ENCODE results near the gene TP63. TPM values are rescaled to one million over a fixed set of nuclear protein-coding genes. Genes with fewer than 3 reads are reported as not detected.
A peak's percentile ranks its signal among the peaks of the same experiment; 100 is the strongest.

Gene TP63
- total RNA-seq, 1 donor from 2014 or later: 144 TPM

DNA sequence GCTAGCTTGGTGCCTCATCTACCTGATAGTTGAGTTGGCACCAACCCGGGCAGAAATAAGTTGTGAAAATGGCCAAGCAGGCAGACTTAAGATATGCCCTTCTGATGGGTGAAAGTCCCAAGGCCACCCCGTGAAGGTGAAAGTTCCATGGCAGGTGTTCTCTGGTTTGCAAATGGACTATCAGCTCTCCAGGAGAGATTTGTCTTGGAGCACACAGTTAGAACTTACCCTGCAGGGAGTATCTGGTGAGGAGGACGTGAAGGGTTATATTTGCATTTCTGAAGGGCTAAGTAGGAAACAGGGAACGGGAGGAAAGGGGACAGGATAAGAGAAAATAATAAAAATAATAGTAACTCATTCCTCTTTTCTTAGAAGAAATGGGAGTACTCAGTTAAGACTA, 220.5 kb downstream of the TP63 start:
- peaks cover 4% of the 10 kb centered on the region for H3K4me1 ChIP-seq
- TF ChIP-seq POLR2AphosphoS5 (IDR thresholded peaks at IDR 0.05; ENCODE audit: insufficient read depth in 1 of 2, low read depth in 1 of 2): no peak
- no peak for TF ChIP-seq POLR2A (IDR thresholded peaks at IDR 0.05)
- TF ChIP-seq, protein P1, sequence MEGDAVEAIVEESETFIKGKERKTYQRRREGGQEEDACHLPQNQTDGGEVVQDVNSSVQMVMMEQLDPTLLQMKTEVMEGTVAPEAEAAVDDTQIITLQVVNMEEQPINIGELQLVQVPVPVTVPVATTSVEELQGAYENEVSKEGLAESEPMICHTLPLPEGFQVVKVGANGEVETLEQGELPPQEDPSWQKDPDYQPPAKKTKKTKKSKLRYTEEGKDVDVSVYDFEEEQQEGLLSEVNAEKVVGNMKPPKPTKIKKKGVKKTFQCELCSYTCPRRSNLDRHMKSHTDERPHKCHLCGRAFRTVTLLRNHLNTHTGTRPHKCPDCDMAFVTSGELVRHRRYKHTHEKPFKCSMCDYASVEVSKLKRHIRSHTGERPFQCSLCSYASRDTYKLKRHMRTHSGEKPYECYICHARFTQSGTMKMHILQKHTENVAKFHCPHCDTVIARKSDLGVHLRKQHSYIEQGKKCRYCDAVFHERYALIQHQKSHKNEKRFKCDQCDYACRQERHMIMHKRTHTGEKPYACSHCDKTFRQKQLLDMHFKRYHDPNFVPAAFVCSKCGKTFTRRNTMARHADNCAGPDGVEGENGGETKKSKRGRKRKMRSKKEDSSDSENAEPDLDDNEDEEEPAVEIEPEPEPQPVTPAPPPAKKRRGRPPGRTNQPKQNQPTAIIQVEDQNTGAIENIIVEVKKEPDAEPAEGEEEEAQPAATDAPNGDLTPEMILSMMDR (IDR thresholded peaks at IDR 0.05): no peak
- H3K27me3 ChIP-seq: no peaks in the 10 kb centered on the region
- no peaks in the 10 kb centered on the region for H3K36me3 ChIP-seq
- H3K27ac ChIP-seq: no peak overlapping the region
- no peak for DNase-seq (ENCODE audit: extremely low spot score in 2 of 2)
- no peaks in the 10 kb centered on the region for H3K9me3 ChIP-seq
- H3K4me3 ChIP-seq: no peak overlapping the region
- intact Hi-C loops (cut with DNase I): no loop called here

DNA sequence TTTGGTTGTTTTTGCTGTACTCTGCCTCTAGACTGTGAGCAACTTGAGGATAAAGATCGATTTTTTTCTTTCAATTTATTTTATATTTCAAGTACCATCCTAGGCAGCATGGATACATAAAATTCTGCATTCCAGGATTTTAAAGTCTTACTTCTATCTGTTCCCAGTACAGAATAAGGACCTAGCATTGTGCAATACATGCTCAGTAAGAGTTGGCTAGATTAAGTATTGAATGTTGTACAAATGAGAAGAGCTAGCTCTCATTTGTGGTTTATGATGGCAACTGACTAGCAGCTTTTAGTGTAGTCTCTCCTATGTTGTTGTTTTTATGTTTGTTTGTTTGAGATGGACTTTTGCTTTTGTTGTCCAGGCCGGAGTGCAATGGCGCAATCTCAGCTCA, 222.7 kb downstream of the TP63 start:
- TF ChIP-seq POLR2AphosphoS5 (IDR thresholded peaks at IDR 0.05; ENCODE audit: insufficient read depth in 1 of 2, low read depth in 1 of 2) (no peak), POLR2A (IDR thresholded peaks at IDR 0.05) (no peak)
- TF ChIP-seq, protein P1 (IDR thresholded peaks at IDR 0.05): no peak
- no peaks in the 10 kb centered on the region for H3K27me3 ChIP-seq
- DNase-seq (ENCODE audit: extremely low spot score in 2 of 2): no peak
- no peaks in the 10 kb centered on the region for H3K9me3 ChIP-seq
- H3K4me3 ChIP-seq: no peak overlapping the region
- no peaks in the 10 kb centered on the region for H3K36me3 ChIP-seq
- no peak overlapping the region for H3K27ac ChIP-seq
- intact Hi-C loops (cut with DNase I): no loop called here
- no peaks in the 10 kb centered on the region for H3K4me1 ChIP-seq

DNA sequence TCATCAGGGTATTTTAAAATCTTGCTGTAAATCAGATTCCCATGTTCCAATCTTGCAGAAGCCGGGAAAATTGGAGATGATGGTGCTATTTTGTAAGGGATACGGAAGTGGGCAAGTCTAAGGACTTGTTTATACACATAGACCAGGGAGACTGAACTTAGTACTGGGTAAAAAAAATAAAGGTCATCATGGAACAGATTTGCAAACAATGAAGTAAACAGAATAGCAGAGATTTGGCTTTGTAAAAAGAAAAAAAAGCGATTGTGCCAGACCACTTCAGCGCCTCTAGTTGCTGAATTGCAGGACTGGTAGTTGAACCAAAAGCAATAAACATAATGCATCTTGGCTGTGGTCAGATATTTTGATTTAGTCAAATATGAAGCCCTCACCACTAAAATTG, 229.1 kb downstream of the TP63 start:
- Histone ChIP-seq H3K27me3 (no peaks in the 10 kb centered on the region), H3K4me3 (no peak overlapping the region)
- intact Hi-C loops (cut with DNase I): no loop called here

DNA sequence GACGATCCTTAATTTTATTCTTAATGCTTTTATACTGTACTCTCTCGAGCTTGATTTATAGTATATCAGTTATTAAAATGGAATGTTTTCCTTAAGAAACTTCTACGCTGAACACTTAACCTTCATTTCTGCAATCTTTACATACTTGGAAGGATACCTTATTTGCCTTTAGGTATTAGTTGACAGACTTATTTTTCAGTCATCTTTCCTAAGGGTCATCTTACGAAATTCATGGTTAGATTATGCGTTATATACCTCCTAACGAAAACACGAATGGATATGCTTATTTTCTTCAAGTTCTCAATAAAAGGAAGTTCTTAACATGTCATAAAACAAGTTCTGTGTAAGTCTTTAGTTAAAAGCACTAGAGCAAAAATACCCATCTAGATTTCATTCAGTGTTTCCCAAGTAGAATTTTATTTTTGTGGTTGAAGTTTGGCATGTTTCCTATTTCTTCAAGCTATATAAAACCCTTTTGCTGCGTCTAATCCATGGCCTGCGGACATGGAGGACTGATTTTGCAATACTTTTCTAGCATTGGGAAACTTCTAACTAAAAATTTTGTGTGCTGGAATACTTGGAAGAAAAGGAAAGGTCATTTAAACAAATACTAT, 231.3 kb downstream of the TP63 start:
- intact Hi-C loops (cut with DNase I): no loop called here
- H3K36me3 ChIP-seq: peaks cover 0 to 8% of the 10 kb centered on the region in 2 donors
- no peak for DNase-seq (ENCODE audit: extremely low spot score in 2 of 2)
- TF ChIP-seq POLR2AphosphoS5 (IDR thresholded peaks at IDR 0.05; ENCODE audit: insufficient read depth in 1 of 2, low read depth in 1 of 2) (peak in 1 of 2 donors; percentile 42), POLR2A (IDR thresholded peaks at IDR 0.05) (no peak)
- TF ChIP-seq, protein P1 (IDR thresholded peaks at IDR 0.05): no peak
- no peaks in the 10 kb centered on the region for H3K9me3 ChIP-seq
- peaks cover 8% of the 10 kb centered on the region for H3K4me1 ChIP-seq
- no peak overlapping the region for H3K27ac ChIP-seq
- H3K4me3 ChIP-seq: no peak overlapping the region
- H3K27me3 ChIP-seq: no peaks in the 10 kb centered on the region

More for the DNA sequence above, 229.1 kb downstream of the TP63 start:
- no peak for DNase-seq (ENCODE audit: extremely low spot score in 2 of 2)
- TF ChIP-seq, protein P1 (IDR thresholded peaks at IDR 0.05): no peak
- TF ChIP-seq POLR2AphosphoS5 (IDR thresholded peaks at IDR 0.05; ENCODE audit: insufficient read depth in 1 of 2, low read depth in 1 of 2) (no peak), POLR2A (IDR thresholded peaks at IDR 0.05) (no peak)
- no peak overlapping the region for H3K27ac ChIP-seq
- peaks cover 8% of the 10 kb centered on the region for H3K4me1 ChIP-seq
- no peaks in the 10 kb centered on the region for H3K9me3 ChIP-seq
- H3K36me3 ChIP-seq: no peaks in the 10 kb centered on the region

DNA sequence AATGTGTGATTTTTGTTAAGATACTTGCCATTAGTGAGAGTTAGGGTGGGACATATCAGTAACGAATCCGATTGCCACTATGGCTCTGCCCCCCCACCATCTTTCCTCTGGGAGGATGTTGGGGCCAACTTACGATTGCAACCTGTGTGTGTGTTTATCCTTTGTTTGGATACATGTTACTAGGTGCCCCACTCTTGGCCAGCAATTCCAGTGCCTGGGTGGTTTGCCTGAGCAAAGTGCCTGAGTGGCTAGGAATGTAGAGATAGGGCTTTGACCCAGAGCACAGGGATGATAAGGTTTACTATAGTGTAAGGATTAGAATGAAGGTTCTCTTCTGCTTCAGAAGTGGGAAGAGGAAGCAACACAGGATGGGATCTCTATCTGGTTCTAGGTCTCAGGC, 231.8 kb downstream of the TP63 start:
- peaks cover 0 to 13% of the 10 kb centered on the region in 2 donors for H3K36me3 ChIP-seq
- no peak for TF ChIP-seq POLR2A (IDR thresholded peaks at IDR 0.05)
- no peak for TF ChIP-seq POLR2AphosphoS5 (IDR thresholded peaks at IDR 0.05; ENCODE audit: insufficient read depth in 1 of 2, low read depth in 1 of 2)
- TF ChIP-seq, protein P1 (IDR thresholded peaks at IDR 0.05): no peak
- peaks cover 8% of the 10 kb centered on the region for H3K4me1 ChIP-seq
- H3K27me3 ChIP-seq: no peaks in the 10 kb centered on the region
- no peak for DNase-seq (ENCODE audit: extremely low spot score in 2 of 2)
- no peak overlapping the region for H3K4me3 ChIP-seq
- no peaks in the 10 kb centered on the region for H3K9me3 ChIP-seq
- intact Hi-C loops (cut with DNase I): no loop called here
- peak overlapping the region; percentile 40 for H3K27ac ChIP-seq
